Measurements from ENCODE around the gene ZNF367. TPM values are rescaled to one million over a fixed set of nuclear protein-coding genes. Genes with fewer than 3 reads are reported as not detected.

The ZNF367 gene
- total and polyA plus RNA-seq, 2 experiments from 2014 or later, result 2.5 to 12.3 TPM

DNA sequence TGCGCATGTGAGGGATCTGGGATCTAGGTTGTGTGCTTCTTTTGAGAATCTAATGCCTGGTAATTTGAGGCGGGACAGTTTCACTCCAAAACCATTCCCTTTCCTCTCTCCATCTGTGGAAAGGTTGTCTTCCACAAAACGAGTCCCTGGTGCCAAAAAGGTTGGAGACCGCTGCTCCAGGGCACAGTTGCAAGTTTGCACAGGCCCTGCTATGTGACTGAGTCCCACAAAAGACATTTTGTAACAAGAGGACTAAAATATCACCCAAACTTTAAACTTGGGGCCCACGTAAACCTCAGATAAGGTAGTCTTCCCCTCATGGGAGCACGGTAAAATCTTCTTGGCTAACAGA lies 5.8 kb upstream of the ZNF367 start:
- no peak for ATAC-seq

More for the DNA sequence above, 5.8 kb upstream of the ZNF367 start:
- Mint-ChIP-seq H3K27ac (no peak overlapping the region), H3K4me1 (peaks cover 29% of the 10 kb centered on the region), H3K36me3 (ENCODE audit: low read depth) (no peaks in the 10 kb centered on the region), H3K27me3 (ENCODE audit: insufficient read depth, low read depth, poor library complexity) (peaks cover 6% of the 10 kb centered on the region), H3K4me3 (no peak overlapping the region), H3K9me3 (no peaks in the 10 kb centered on the region)
- H3K4me2 ChIP-seq, result no peak overlapping the region
- H3K79me2 ChIP-seq (replicated peaks; ENCODE audit: insufficient read depth), result no peaks in the 10 kb centered on the region
- H3K4me1 ChIP-seq (ENCODE audit: insufficient read depth), result peaks cover 16% of the 10 kb centered on the region
- TF ChIP-seq JUNB (IDR thresholded peaks at IDR 0.05; ENCODE audit: unreplicated experiment), result no peak
- TF ChIP-seq CREB1 (CRISPR knock-in tag; IDR thresholded peaks at IDR 0.05; ENCODE audit: low read depth), result no peak
- TF ChIP-seq, protein P1, sequence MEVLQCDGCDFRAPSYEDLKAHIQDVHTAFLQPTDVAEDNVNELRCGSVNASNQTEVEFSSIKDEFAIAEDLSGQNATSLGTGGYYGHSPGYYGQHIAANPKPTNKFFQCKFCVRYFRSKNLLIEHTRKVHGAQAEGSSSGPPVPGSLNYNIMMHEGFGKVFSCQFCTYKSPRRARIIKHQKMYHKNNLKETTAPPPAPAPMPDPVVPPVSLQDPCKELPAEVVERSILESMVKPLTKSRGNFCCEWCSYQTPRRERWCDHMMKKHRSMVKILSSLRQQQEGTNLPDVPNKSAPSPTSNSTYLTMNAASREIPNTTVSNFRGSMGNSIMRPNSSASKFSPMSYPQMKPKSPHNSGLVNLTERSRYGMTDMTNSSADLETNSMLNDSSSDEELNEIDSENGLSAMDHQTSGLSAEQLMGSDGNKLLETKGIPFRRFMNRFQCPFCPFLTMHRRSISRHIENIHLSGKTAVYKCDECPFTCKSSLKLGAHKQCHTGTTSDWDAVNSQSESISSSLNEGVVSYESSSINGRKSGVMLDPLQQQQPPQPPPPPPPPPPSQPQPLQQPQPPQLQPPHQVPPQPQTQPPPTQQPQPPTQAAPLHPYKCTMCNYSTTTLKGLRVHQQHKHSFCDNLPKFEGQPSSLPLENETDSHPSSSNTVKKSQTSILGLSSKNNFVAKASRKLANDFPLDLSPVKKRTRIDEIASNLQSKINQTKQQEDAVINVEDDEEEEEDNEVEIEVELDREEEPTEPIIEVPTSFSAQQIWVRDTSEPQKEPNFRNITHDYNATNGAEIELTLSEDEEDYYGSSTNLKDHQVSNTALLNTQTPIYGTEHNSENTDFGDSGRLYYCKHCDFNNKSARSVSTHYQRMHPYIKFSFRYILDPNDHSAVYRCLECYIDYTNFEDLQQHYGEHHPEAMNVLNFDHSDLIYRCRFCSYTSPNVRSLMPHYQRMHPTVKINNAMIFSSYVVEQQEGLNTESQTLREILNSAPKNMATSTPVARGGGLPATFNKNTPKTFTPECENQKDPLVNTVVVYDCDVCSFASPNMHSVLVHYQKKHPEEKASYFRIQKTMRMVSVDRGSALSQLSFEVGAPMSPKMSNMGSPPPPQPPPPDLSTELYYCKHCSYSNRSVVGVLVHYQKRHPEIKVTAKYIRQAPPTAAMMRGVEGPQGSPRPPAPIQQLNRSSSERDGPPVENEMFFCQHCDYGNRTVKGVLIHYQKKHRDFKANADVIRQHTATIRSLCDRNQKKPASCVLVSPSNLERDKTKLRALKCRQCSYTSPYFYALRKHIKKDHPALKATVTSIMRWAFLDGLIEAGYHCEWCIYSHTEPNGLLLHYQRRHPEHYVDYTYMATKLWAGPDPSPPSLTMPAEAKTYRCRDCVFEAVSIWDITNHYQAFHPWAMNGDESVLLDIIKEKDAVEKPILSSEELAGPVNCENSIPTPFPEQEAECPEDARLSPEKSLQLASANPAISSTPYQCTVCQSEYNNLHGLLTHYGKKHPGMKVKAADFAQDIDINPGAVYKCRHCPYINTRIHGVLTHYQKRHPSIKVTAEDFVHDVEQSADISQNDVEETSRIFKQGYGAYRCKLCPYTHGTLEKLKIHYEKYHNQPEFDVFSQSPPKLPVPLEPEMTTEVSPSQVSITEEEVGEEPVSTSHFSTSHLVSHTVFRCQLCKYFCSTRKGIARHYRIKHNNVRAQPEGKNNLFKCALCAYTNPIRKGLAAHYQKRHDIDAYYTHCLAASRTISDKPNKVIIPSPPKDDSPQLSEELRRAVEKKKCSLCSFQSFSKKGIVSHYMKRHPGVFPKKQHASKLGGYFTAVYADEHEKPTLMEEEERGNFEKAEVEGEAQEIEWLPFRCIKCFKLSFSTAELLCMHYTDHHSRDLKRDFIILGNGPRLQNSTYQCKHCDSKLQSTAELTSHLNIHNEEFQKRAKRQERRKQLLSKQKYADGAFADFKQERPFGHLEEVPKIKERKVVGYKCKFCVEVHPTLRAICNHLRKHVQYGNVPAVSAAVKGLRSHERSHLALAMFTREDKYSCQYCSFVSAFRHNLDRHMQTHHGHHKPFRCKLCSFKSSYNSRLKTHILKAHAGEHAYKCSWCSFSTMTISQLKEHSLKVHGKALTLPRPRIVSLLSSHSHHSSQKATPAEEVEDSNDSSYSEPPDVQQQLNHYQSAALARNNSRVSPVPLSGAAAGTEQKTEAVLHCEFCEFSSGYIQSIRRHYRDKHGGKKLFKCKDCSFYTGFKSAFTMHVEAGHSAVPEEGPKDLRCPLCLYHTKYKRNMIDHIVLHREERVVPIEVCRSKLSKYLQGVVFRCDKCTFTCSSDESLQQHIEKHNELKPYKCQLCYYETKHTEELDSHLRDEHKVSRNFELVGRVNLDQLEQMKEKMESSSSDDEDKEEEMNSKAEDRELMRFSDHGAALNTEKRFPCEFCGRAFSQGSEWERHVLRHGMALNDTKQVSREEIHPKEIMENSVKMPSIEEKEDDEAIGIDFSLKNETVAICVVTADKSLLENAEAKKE (CRISPR knock-in tag; IDR thresholded peaks at IDR 0.05), result no peak
- no peak for TF ChIP-seq POLR2AphosphoS5 (IDR thresholded peaks at IDR 0.05; ENCODE audit: low read depth)
- no peak for TF ChIP-seq ZNF114 (CRISPR knock-in tag; IDR thresholded peaks at IDR 0.05)
- no peak for TF ChIP-seq NANOG (IDR thresholded peaks at IDR 0.05; ENCODE audit: borderline replicate concordance)
- no peaks in the 10 kb centered on the region for H4K20me1 ChIP-seq (replicated peaks; ENCODE audit: insufficient read depth)
- peak overlapping the region; percentile 88 for H2AFZ ChIP-seq
- no peak overlapping the region for H3K4me3 ChIP-seq
- H3K27me3 ChIP-seq (ENCODE audit: insufficient read depth), result no peaks in the 10 kb centered on the region
- H3K36me3 ChIP-seq (ENCODE audit: insufficient read depth), result no peaks in the 10 kb centered on the region
- no peaks in the 10 kb centered on the region for H3F3A ChIP-seq (replicated peaks; ENCODE audit: low read depth)
- no peak for DNase-seq (ENCODE audit: low spot score)
- H3K27ac ChIP-seq (ENCODE audit: low read depth), result no peak overlapping the region
- no peaks in the 10 kb centered on the region for H3K9me2 ChIP-seq (ENCODE audit: insufficient read depth)
